CD14-positive monocyte (primary cell): Measurements from ENCODE around the gene MET. TPM values are rescaled to one million over a fixed set of nuclear protein-coding genes. Genes with fewer than 3 reads are reported as not detected.
"Not testable (repeated sequence)": the region's sequence is repeated elsewhere in the genome, so short reads cannot be mapped to it uniquely, and the experiment has no call there.

Experiments used
- DNase-seq, 3 donors: peaks; one replicate each; pipeline ENCODE4 v3.0.0-alpha.2; 2011 to 2022
- H2AFZ ChIP-seq: 2 replicates; pipeline ENCODE4 v1.6.0; 2012; ENCODE audit warnings: mild to moderate bottlenecking, low read depth, low read length, inconsistent platforms; ENCODE audit not compliant: insufficient read depth, poor library complexity, severe bottlenecking
- H3K27ac ChIP-seq, 2 donors: 1 replicate in 1 of 2; 2 replicates in 1 of 2; pipeline ENCODE4 v1.5.1; 2012 to 2013; ENCODE audit warnings: low read length in 2 of 2, control low read depth in 1 of 2, inconsistent platforms in 1 of 2, low read depth in 1 of 2, mild to moderate bottlenecking in 1 of 2
- H3K27me3 ChIP-seq, 2 donors: one replicate each; pipeline versions ENCODE4 v1.6.0 to v1.6.1; 2011 to 2013; ENCODE audit warnings: low read length in 2 of 2; ENCODE audit not compliant: control insufficient read depth in 2 of 2, insufficient read depth in 2 of 2
- H3K36me3 ChIP-seq, 2 donors: replicated peaks in 1 of 2; 1 replicate in 1 of 2; 2 replicates in 1 of 2; pipeline versions ENCODE4 v1.5.1 to v1.6.1; 2012 to 2013; ENCODE audit warnings: low read length in 2 of 2, control low read depth in 1 of 2, inconsistent platforms in 1 of 2, mild to moderate bottlenecking in 1 of 2; ENCODE audit not compliant: insufficient read depth in 2 of 2, control insufficient read depth in 1 of 2
- H3K4me1 ChIP-seq, 2 donors: 1 replicate in 1 of 2; 2 replicates in 1 of 2; pipeline versions ENCODE4 v1.5.1 to v1.6.1; 2012 to 2013; ENCODE audit warnings: low read length in 2 of 2, control low read depth in 1 of 2, inconsistent platforms in 1 of 2, mild to moderate bottlenecking in 1 of 2, moderate library complexity in 1 of 2; ENCODE audit not compliant: insufficient read depth in 2 of 2, control insufficient read depth in 1 of 2
- H3K4me2 ChIP-seq: replicated peaks from 2 replicates; pipeline ENCODE3; 2012; ENCODE audit warnings: low read length, moderate library complexity, mild to moderate bottlenecking; ENCODE audit not compliant: poor library complexity, severe bottlenecking; ENCODE audit errors: extremely low read depth
- H3K4me3 ChIP-seq, 3 experiments: fragments of 200-600 bp in 1 of 3; sonication (generic) in 1 of 3; replicated peaks in 1 of 3; 1 replicate in 2 of 3; 2 replicates in 1 of 3; pipeline ENCODE4 v1.5.1; 2011 to 2013; ENCODE audit warnings: low read length in 3 of 3, mild to moderate bottlenecking in 3 of 3, control low read depth in 2 of 3, low read depth in 2 of 3, inconsistent platforms in 1 of 3, moderate library complexity in 1 of 3
- H3K79me2 ChIP-seq: 2 replicates; pipeline ENCODE4 v1.6.0; 2012; ENCODE audit warnings: mild to moderate bottlenecking, control low read depth, inconsistent platforms, low read length, moderate library complexity; ENCODE audit not compliant: insufficient read depth
- H3K9ac ChIP-seq: 2 replicates; pipeline ENCODE4 v1.6.0; 2017; ENCODE audit warnings: low read length, mild to moderate bottlenecking; ENCODE audit not compliant: insufficient read depth, poor library complexity, severe bottlenecking
- H3K9me3 ChIP-seq, 2 donors: replicated peaks in 1 of 2; 1 replicate in 1 of 2; 2 replicates in 1 of 2; pipeline versions ENCODE4 v1.5.1 to v1.6.1; 2012 to 2013; ENCODE audit warnings: low read length in 2 of 2, control low read depth in 1 of 2; ENCODE audit not compliant: control insufficient read depth in 1 of 2, insufficient read depth in 1 of 2
- H4K20me1 ChIP-seq: 2 replicates; pipeline ENCODE4 v1.6.0; 2012; ENCODE audit warnings: mild to moderate bottlenecking, low read length, control low read depth, moderate library complexity; ENCODE audit not compliant: insufficient read depth
- H3K27ac Mint-ChIP-seq, 7 donors: one replicate each; pipeline ENCODE4 v1.8.0; 2020; ENCODE audit warnings: mild to moderate bottlenecking in 7 of 7, mixed read lengths in 7 of 7, moderate library complexity in 6 of 7, inconsistent platforms in 2 of 7
- H3K27me3 Mint-ChIP-seq, 3 donors: one replicate each; pipeline ENCODE4 v1.8.0; 2021 to 2022; ENCODE audit warnings: low read depth in 3 of 3, mild to moderate bottlenecking in 3 of 3, mixed read lengths in 3 of 3, moderate library complexity in 3 of 3, inconsistent platforms in 1 of 3
- H3K36me3 Mint-ChIP-seq, 2 donors: one replicate each; pipeline ENCODE4 v1.8.0; 2020; ENCODE audit warnings: mixed read lengths in 2 of 2, inconsistent platforms in 1 of 2, mild to moderate bottlenecking in 1 of 2
- H3K4me1 Mint-ChIP-seq: one replicate; pipeline ENCODE4 v1.8.0; 2020; ENCODE audit warnings: mild to moderate bottlenecking, mixed read lengths
- H3K4me3 Mint-ChIP-seq, 2 donors: one replicate each; pipeline ENCODE4 v1.8.0; 2020; ENCODE audit warnings: mild to moderate bottlenecking in 2 of 2, mixed read lengths in 2 of 2, moderate library complexity in 1 of 2
- H3K9me3 Mint-ChIP-seq, 7 donors: one replicate each; pipeline ENCODE4 v1.8.0; 2020 to 2022; ENCODE audit warnings: mixed read lengths in 7 of 7, mild to moderate bottlenecking in 6 of 7, moderate library complexity in 6 of 7, inconsistent platforms in 2 of 7
- WGBS: methylation state at CpG from one replicate; pipeline ENCODE4 v1.1.5; 2013; ENCODE audit warnings: missing lambda C conversion rate; ENCODE audit not compliant: insufficient coverage; 5-methylcytosine and 5-hydroxymethylcytosine counted together
- intact Hi-C, 2 donors: fragments of 100-400 bp; cut with micrococcal nuclease; formaldehyde crosslinking; loops; one replicate each; pipeline versions ENCODE4 v1.15.0 to v1.15.1; 2023
- polyA plus RNA-seq, 3 donors: library from polyadenylated mRNA; depleted of rRNA in 1 of 3; unstranded in 2 of 3; stranded (reverse) in 1 of 3; fragments of 300-500 nt in 2 of 3; fragments of >200 nt in 1 of 3; fragmentation: Illumina TruSeq in 2 of 3; gene quantifications; 1 replicate in 2 of 3; 2 replicates in 1 of 3; pipeline ENCODE4 v1.2.3, GENCODE V29; 2012 to 2021
- TF ChIP-seq, protein P1 (sequence below): fragments of 200-600 bp; IDR thresholded peaks from one replicate; pipeline ENCODE4 v1.8.0; 2022; ENCODE audit warnings: antibody characterized with exemption, mild to moderate bottlenecking

The MET gene
- polyA plus RNA-seq, 3 donors = not detected

DNA sequence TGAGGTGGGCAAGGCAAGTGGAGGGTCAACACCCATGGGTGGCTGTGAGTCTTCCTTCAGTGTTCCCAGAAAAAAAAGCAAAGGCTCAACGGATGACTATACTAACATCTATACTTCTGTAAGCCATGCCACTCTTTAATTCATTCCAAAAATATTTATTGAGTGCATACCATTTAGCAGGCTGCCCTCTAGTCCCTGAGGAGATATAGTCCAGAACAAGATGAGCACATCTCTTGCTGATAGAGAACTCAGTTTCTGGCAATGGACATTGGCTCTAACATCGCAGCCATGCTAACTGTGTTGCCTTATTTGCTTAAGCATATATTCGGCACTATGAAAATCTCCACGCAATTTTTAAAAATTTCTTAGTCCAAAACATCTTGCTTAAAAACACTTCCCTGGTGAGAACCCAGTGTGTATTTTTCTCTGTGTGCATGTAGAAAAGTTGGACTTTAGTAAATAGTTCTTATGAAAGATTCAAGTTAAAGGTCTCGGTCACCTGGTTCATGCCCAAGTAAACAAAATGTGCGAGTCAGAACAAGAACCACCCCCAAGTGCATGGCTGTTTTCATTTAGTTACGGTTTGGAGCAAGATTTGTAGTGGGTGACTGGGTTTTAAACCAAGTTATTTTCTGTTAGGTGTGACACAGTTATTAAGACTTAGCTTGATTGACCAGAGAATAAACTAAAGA, 69.8 kb downstream of the MET start:
- 83% methylated on average over 1 of the region's 7 CpGs for WGBS
- Mint-ChIP-seq H3K27ac (no peak overlapping the region), H3K4me1 (no peaks in the 10 kb centered on the region), H3K27me3 (peaks cover 0 to 2% (median 0%) of the 10 kb centered on the region in 3 donors), H3K9me3 (peaks cover 0 to 4% (median 2%) of the 10 kb centered on the region in 7 donors), H3K36me3 (no peaks in the 10 kb centered on the region), H3K4me3 (no peak overlapping the region)
- Histone ChIP-seq H3K4me2 (no peak overlapping the region), H3K27ac (no peak overlapping the region), H4K20me1 (no peaks in the 10 kb centered on the region), H3K4me3 (no peak overlapping the region), H2AFZ (no peak overlapping the region), H3K9ac (no peak overlapping the region), H3K79me2 (no peaks in the 10 kb centered on the region), H3K9me3 (no peaks in the 10 kb centered on the region), H3K36me3 (no peaks in the 10 kb centered on the region), H3K4me1 (no peaks in the 10 kb centered on the region), H3K27me3 (no peaks in the 10 kb centered on the region)
- DNase-seq = no peak
- intact Hi-C loops = no loop called here
- TF ChIP-seq, protein P1, sequence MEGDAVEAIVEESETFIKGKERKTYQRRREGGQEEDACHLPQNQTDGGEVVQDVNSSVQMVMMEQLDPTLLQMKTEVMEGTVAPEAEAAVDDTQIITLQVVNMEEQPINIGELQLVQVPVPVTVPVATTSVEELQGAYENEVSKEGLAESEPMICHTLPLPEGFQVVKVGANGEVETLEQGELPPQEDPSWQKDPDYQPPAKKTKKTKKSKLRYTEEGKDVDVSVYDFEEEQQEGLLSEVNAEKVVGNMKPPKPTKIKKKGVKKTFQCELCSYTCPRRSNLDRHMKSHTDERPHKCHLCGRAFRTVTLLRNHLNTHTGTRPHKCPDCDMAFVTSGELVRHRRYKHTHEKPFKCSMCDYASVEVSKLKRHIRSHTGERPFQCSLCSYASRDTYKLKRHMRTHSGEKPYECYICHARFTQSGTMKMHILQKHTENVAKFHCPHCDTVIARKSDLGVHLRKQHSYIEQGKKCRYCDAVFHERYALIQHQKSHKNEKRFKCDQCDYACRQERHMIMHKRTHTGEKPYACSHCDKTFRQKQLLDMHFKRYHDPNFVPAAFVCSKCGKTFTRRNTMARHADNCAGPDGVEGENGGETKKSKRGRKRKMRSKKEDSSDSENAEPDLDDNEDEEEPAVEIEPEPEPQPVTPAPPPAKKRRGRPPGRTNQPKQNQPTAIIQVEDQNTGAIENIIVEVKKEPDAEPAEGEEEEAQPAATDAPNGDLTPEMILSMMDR = no peak

DNA sequence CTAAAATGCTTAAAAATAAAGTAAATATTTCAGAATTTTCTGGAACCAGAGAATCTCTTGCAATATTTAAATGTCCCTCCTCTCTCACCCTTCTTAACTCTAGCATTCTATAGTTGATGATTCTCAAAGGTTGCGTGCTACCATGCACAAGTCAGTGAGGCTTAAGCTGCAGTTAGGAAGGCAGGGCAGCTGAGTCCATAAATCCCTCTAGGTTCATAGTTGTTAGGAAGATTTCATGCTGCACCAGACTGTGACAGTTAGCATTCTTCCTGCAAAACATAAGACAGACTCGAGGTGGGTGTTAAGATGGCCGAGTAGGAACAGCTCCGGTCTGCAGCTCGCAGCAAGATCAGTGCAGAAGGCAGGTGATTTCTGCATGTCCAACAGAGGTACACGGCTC, 70.6 kb downstream of the MET start:
- WGBS = 96% methylated on average over 4 of the region's 6 CpGs
- H3K9me3 ChIP-seq = no peaks in the 10 kb centered on the region

DNA sequence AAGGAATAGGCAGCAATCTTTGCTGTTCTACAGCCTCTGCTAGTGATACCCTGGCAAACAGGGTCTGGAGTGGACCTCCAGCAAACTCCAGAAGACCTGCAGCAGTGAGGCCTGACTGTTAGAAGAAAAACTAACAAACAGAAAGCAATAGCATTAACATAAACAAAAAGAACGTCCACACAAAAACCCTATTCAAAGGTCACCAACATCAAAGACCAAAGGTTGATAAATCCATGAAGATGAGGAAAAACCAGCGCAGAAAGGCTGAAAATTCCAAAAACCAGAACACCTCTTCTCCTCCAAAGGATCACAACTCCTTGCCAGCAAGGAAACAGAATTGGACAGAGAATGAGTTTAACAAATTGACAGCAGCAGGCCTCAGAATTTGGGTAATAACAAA, 71.8 kb downstream of the MET start:
- intact Hi-C loops = not testable (repeated sequence)

More for the DNA sequence above, 70.6 kb downstream of the MET start:
- TF ChIP-seq, protein P1 = no peak
- Histone ChIP-seq H4K20me1 (no peaks in the 10 kb centered on the region), H3K9ac (no peak overlapping the region), H3K4me3 (no peak overlapping the region), H3K4me2 (no peak overlapping the region), H3K79me2 (no peaks in the 10 kb centered on the region), H3K27ac (no peak overlapping the region), H2AFZ (no peak overlapping the region), H3K27me3 (no peaks in the 10 kb centered on the region), H3K36me3 (no peaks in the 10 kb centered on the region), H3K4me1 (no peaks in the 10 kb centered on the region)
- H3K27me3 Mint-ChIP-seq = peaks cover 0 to 2% (median 0%) of the 10 kb centered on the region in 3 donors
- intact Hi-C loops = no loop called here
- no peaks in the 10 kb centered on the region for H3K36me3 Mint-ChIP-seq
- H3K9me3 Mint-ChIP-seq = peaks cover 0 to 7% (median 3%) of the 10 kb centered on the region in 7 donors
- H3K4me1 Mint-ChIP-seq = no peaks in the 10 kb centered on the region
- no peak overlapping the region for H3K4me3 Mint-ChIP-seq
- no peak for DNase-seq
- no peak overlapping the region for H3K27ac Mint-ChIP-seq

More for the DNA sequence above, 71.8 kb downstream of the MET start:
- not testable (repeated sequence) for H3K27me3 Mint-ChIP-seq, H3K9me3 ChIP-seq, DNase-seq, H3K27me3 ChIP-seq, H4K20me1 ChIP-seq, H3K27ac ChIP-seq, H2AFZ ChIP-seq, H3K4me3 ChIP-seq, H3K27ac Mint-ChIP-seq, H3K36me3 ChIP-seq, H3K36me3 Mint-ChIP-seq, H3K4me2 ChIP-seq, H3K4me1 ChIP-seq, H3K4me3 Mint-ChIP-seq, H3K79me2 ChIP-seq, H3K4me1 Mint-ChIP-seq, H3K9ac ChIP-seq
- peaks cover 4 to 16% (median 11%) of the 10 kb centered on the region in 7 donors for H3K9me3 Mint-ChIP-seq
- no CpG with 5 or more reads among the region's 2 CpGs for WGBS
